Mucosa of descending colon (tissue), 3 donors: Measurements from ENCODE around the gene CTNNA3. TPM values are rescaled to one million over a fixed set of nuclear protein-coding genes. Genes with fewer than 3 reads are reported as not detected.

ENCODE experiments used
- ATAC-seq: fragments of 200-7000 bp; cut with Tn5 transposase; one replicate; pipeline ENCODE4 v1.9.1; 2020; ENCODE audit warnings: mild to moderate bottlenecking, moderate library complexity
- DNase-seq, 3 donors: peaks; one replicate each; pipeline ENCODE4 v3.0.0-alpha.2; 2020
- H3K36me3 ChIP-seq: fragments of 200-600 bp; one replicate; pipeline ENCODE4 v1.8.0; 2021; ENCODE audit warnings: low read depth, mild to moderate bottlenecking
- H3K4me1 ChIP-seq: fragments of 200-600 bp; one replicate; pipeline ENCODE4 v1.8.0; 2021; ENCODE audit warnings: low read depth, mild to moderate bottlenecking
- H3K4me3 ChIP-seq: fragments of 200-600 bp; one replicate; pipeline ENCODE4 v1.8.0; 2021; ENCODE audit warnings: mild to moderate bottlenecking
- H3K9me3 ChIP-seq: fragments of 200-600 bp; one replicate; pipeline ENCODE4 v1.8.0; 2021; ENCODE audit warnings: mild to moderate bottlenecking
- CTCF ChIP-seq: fragments of 200-600 bp; IDR thresholded peaks from one replicate; pipeline ENCODE4 v1.8.0; 2022; ENCODE audit warnings: antibody characterized with exemption, mild to moderate bottlenecking
- intact Hi-C, 2 donors: fragments of 100-400 bp; cut with DNase I in 1 of 2; cut with micrococcal nuclease in 1 of 2; formaldehyde crosslinking; loops; one replicate each; pipeline versions ENCODE4 v1.11.0 to v1.11.1; 2022; cut with DNase I, micrococcal nuclease
- total RNA-seq, 3 donors: library from RNA; stranded (reverse); fragmentation: NEBNext Ultra II Directional in 2 of 3; extraction: Animal tissue kit (Norgen Biotek cat#: 25700) in 2 of 3; gene quantifications; one replicate each; pipeline versions ENCODE4 v1.2.1 to v1.2.4, GENCODE V29; 2021 to 2023
- donor health status: DM: no; HTN: no; CAD: no; lungs with moderate emphysema.
- donor health status: DM: no; HTN: no; CAD: no.
- donor health status: DM: no; HTN: yes; CAD: no.

The CTNNA3 gene
- total RNA-seq, 3 donors from 2014 or later = 0.52 to 7.5 (median 0.70) TPM

DNA sequence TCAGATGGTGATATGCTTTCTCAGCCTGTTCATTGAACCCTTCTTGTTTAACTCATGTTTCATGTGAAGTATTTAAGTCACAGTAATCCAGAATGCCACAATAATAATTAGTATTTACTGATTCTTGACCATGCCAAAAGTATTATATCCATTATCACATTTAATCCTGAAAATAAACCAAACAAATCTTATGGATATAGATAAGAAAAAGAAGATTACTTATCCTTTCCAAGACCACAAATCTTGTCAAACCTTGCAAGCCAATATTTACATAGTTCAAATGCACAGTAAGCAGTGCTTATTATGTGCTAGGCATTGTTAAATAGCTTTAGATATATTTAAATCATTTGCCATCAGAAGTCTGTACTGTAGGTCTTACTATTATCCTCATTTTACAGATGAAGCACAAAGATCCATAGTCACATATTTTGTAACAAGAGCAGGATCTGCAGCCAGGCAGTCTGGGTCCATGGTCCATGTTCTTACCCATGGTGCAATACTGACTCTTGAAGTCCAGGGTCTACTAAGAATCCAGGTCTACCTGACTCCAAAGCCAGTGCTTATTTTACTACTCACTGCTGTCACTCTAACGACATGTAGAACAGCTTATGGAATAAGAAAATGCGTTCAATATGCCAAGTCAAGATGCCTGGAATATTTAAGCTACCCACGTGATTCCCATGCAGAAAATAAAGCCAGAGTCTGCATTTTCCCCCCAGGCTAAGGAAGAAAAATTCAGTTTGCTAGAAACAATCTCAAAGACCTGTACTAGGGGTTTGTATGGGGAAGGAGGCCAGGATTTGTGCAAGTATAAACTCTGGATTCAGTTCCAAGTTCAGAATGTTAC, 1755.0 kb downstream of the CTNNA3 start:
- intact Hi-C loops = no loop called here
- DNase-seq (no peak), ATAC-seq (no peak)
- no peak for TF ChIP-seq CTCF
- Histone ChIP-seq H3K4me3 (no peak overlapping the region), H3K36me3 (no peaks in the 10 kb centered on the region), H3K9me3 (no peaks in the 10 kb centered on the region), H3K4me1 (no peaks in the 10 kb centered on the region)

DNA sequence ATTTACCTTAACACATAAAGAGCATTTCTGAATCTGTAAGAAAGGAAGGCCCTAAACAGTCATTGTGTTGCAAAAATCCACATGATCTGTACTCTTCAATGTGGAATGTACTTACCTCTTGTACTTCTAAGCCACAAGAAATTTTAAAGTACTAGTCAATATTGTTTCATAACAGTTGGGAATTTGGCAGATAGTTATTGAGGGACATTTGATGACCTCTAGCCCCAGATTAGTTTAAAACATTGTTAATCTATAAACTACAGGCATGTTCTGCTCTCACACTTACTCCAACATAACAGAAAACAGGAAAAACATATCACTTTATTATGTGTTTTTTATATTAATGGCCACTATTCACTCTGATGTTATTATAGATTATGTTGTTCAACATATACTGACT, 1755.9 kb downstream of the CTNNA3 start:
- Histone ChIP-seq H3K36me3 (no peaks in the 10 kb centered on the region), H3K9me3 (no peaks in the 10 kb centered on the region), H3K4me3 (no peak overlapping the region), H3K4me1 (no peaks in the 10 kb centered on the region)
- no peak for TF ChIP-seq CTCF
- intact Hi-C loops = no loop called here
- no peak for ATAC-seq
- DNase-seq = no peak

DNA sequence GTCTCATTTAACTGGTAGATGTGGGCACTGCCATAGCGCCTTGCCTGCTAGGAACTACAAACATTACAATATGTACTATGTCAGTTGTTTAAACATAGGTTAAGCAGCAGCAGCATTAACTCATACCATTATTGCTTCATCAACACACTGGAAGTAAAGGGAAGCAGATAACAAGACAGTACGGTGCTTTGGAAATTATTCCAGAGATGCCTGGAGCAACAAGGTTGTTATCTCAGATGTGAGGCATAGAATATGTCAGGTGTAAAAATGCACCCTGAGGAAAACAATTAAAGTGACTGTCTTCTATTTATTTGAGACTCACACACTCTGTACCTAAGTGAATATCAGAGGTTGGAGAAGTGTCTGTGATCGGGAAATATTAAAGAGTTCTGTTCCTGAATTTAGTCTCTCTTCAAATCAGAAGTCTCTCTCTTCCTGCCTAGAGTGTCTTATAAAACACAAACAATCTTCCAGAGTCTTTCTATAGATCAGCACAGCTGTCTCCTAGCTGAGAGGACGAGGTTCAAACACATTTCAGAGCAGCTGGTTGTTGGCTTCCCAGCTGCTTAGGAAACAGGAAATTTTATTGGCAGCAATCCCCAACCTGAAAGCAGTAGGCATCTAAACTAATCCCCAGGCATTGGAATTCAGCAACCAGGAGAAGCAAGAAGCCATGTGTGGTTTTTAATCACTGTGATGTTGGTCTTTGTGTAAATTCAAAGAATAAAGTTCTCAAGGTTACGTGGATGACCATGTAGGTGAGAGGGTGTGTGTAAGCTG, 1764.5 kb downstream of the CTNNA3 start:
- intact Hi-C loops = no loop called here
- no peak for TF ChIP-seq CTCF
- DNase-seq (no peak), ATAC-seq (no peak)
- H3K36me3 ChIP-seq = no peaks in the 10 kb centered on the region
- no peaks in the 10 kb centered on the region for H3K9me3 ChIP-seq
- no peaks in the 10 kb centered on the region for H3K4me1 ChIP-seq
- H3K4me3 ChIP-seq = no peak overlapping the region

- no peak for DNase-seq
- no peak overlapping the region for H3K4me3 ChIP-seq
- H3K4me1 ChIP-seq = no peaks in the 10 kb centered on the region
- no peak for TF ChIP-seq CTCF
- H3K9me3 ChIP-seq = no peaks in the 10 kb centered on the region
- H3K36me3 ChIP-seq = no peaks in the 10 kb centered on the region
- ATAC-seq = no peak
- intact Hi-C loops = no loop called here
Observed at GRCh38 chr10:65911151-65911835, 1784.7 kb downstream of the CTNNA3 start.

GRCh38 chr10:65910209-65910608, 1785.8 kb downstream of the CTNNA3 start:
- no peak for DNase-seq
- no peaks in the 10 kb centered on the region for H3K9me3 ChIP-seq
- no peak for TF ChIP-seq CTCF
- intact Hi-C loops = no loop called here
- no peaks in the 10 kb centered on the region for H3K36me3 ChIP-seq
- H3K4me1 ChIP-seq = no peaks in the 10 kb centered on the region
- H3K4me3 ChIP-seq = no peak overlapping the region
- peak; percentile 37 for ATAC-seq
